Upper lobe of right lung (tissue), 1 donor: ENCODE results near the gene NLRP8. TPM values are rescaled to one million over a fixed set of nuclear protein-coding genes. Genes with fewer than 3 reads are reported as not detected.

ENCODE experiments used
- ATAC-seq: fragments of 200-7000 bp; cut with Tn5 transposase; one replicate; pipeline ENCODE4 v1.9.1; 2020; ENCODE audit warnings: mild to moderate bottlenecking, moderate library complexity
- DNase-seq: peaks from one replicate; pipeline ENCODE4 v3.0.0-alpha.2; 2020
- H3K27ac ChIP-seq: fragments of 200-600 bp; one replicate; pipeline ENCODE4 v1.8.0; 2022
- H3K27me3 ChIP-seq: fragments of 200-600 bp; one replicate; pipeline ENCODE4 v1.8.0; 2022; ENCODE audit warnings: mild to moderate bottlenecking
- H3K36me3 ChIP-seq: fragments of 200-600 bp; one replicate; pipeline ENCODE4 v1.8.0; 2022
- H3K4me1 ChIP-seq: fragments of 200-600 bp; one replicate; pipeline ENCODE4 v1.8.0; 2022
- H3K4me3 ChIP-seq: fragments of 200-600 bp; one replicate; pipeline ENCODE4 v1.8.0; 2022; ENCODE audit warnings: mild to moderate bottlenecking
- H3K9me3 ChIP-seq: fragments of 200-600 bp; one replicate; pipeline ENCODE4 v1.8.0; 2022
- intact Hi-C: fragments of 100-400 bp; cut with DNase I; formaldehyde crosslinking; loops from one replicate; pipeline ENCODE4 v1.11.0; 2022
- long read RNA-seq: library from polyadenylated mRNA; unstranded; transcript quantifications from one replicate; pipeline ENCODE4 v2.0.0, GENCODE V29; 2021
- total RNA-seq: library from RNA; stranded (reverse); fragmentation: NEBNext Ultra II Directional; extraction: Animal tissue kit (Norgen Biotek cat#: 25700); gene quantifications from one replicate; pipeline ENCODE4 v1.2.1, GENCODE V29; 2021
- TF ChIP-seq, protein P1 (sequence below): fragments of 200-600 bp; IDR thresholded peaks from one replicate; pipeline ENCODE4 v1.8.0; 2022; ENCODE audit warnings: antibody characterized with exemption
- donor health status: DM: no; HTN: yes; CAD: no; lungs with severe emphysema.

Gene NLRP8
- not detected for total RNA-seq
- long read RNA-seq = 0 reads

DNA sequence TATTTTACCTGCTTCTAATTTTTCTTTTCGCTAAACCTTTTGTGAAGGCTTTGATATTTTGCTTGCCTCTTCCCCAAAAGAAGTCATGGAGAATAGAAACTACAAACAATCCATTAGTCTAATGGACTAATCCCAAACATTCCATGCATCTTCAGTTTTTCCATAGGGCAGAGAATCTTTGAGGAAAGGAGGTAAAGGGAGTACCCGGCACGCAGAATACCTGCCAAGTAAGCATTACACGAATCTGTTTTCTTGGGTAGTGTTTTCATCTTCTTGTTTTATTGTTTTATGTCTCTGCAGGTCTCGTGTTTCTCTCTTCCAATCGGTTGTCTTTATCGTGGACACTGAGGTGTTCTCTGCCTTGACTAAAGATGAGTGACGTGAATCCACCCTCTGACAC, at the start of gene NLRP8:
Gene NLRP8 (plus strand): TSS at position 301 of the 400 bp plus-strand sequence.
- intact Hi-C loops = no loop called here
- ATAC-seq = no peak
- TF ChIP-seq, protein P1, sequence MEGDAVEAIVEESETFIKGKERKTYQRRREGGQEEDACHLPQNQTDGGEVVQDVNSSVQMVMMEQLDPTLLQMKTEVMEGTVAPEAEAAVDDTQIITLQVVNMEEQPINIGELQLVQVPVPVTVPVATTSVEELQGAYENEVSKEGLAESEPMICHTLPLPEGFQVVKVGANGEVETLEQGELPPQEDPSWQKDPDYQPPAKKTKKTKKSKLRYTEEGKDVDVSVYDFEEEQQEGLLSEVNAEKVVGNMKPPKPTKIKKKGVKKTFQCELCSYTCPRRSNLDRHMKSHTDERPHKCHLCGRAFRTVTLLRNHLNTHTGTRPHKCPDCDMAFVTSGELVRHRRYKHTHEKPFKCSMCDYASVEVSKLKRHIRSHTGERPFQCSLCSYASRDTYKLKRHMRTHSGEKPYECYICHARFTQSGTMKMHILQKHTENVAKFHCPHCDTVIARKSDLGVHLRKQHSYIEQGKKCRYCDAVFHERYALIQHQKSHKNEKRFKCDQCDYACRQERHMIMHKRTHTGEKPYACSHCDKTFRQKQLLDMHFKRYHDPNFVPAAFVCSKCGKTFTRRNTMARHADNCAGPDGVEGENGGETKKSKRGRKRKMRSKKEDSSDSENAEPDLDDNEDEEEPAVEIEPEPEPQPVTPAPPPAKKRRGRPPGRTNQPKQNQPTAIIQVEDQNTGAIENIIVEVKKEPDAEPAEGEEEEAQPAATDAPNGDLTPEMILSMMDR = no peak

DNA sequence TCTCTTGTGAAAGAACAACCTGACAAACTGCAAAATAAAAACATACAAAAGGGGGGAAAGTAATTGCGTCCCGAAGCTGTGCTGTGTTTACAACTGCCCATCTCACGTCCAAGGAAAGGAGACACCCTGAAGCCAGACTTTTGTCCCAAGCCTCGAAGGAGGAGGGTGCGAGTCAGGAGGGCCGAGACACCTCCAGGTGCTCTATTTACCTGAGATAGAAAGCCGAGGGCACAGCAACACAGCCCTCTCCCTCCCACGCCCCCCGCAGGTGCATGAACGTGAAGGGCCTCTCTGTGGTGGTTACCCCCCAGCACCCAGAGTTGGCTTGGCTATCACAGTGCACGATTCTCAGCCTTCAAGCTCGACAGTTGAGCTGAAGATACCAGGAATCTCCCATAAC, 48.7 kb upstream of the NLRP8 start:
- H3K36me3 ChIP-seq = no peaks in the 10 kb centered on the region
- H3K9me3 ChIP-seq = no peaks in the 10 kb centered on the region
- H3K27me3 ChIP-seq = no peaks in the 10 kb centered on the region
- DNase-seq = peak; percentile 34
- no peak overlapping the region for H3K27ac ChIP-seq
- H3K4me3 ChIP-seq = no peak overlapping the region
- TF ChIP-seq, protein P1 = no peak
- intact Hi-C loops = no loop called here
- H3K4me1 ChIP-seq = no peaks in the 10 kb centered on the region
- ATAC-seq = no peak

More for the DNA sequence above, at the start of gene NLRP8:
- no peaks in the 10 kb centered on the region for H3K36me3 ChIP-seq
- H3K4me1 ChIP-seq = no peaks in the 10 kb centered on the region
- no peaks in the 10 kb centered on the region for H3K9me3 ChIP-seq
- H3K27me3 ChIP-seq = no peaks in the 10 kb centered on the region
- H3K4me3 ChIP-seq = no peak within 1 kb of the TSS
- DNase-seq = no peak
- no peak within 1 kb of the TSS for H3K27ac ChIP-seq

DNA sequence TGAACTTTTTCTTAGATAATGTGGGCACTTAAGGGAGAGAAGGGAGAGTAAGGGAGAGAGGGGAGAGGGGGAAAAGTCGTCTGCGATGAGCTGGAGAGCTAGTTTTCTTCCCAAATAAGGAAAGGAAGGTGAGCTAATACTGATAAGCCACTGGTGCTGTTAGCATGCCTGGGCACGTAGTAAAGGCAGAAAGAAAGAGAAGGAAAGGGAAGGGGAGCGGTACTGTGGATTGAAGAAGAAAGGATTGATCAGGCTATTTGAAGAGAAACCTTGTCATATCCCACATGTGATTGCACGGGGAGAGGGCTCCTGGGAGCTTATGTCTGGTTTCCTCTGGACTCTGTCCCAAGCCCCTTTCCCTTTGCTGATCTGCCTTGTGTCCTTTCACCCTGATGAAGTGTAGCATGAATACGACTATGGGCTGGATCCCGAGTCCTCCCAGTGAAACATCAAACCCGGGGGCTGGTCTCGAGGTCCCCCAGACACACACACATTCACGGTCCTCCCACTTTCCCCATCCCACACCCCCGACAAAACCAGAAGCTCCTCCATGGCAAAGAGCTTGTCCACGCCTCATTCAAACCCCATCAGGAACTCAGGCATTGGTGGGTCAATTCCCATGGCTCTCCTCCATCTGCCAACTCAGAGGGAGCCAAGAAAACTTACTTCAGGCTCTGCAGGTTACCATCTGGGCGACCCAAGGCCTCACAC, 46.1 kb upstream of the NLRP8 start:
- ATAC-seq (no peak), DNase-seq (no peak)
- Histone ChIP-seq H3K27ac (no peak overlapping the region), H3K4me3 (no peak overlapping the region), H3K4me1 (no peaks in the 10 kb centered on the region), H3K9me3 (no peaks in the 10 kb centered on the region), H3K36me3 (no peaks in the 10 kb centered on the region), H3K27me3 (no peaks in the 10 kb centered on the region)
- TF ChIP-seq, protein P1 = no peak
- intact Hi-C loops = no loop called here

DNA sequence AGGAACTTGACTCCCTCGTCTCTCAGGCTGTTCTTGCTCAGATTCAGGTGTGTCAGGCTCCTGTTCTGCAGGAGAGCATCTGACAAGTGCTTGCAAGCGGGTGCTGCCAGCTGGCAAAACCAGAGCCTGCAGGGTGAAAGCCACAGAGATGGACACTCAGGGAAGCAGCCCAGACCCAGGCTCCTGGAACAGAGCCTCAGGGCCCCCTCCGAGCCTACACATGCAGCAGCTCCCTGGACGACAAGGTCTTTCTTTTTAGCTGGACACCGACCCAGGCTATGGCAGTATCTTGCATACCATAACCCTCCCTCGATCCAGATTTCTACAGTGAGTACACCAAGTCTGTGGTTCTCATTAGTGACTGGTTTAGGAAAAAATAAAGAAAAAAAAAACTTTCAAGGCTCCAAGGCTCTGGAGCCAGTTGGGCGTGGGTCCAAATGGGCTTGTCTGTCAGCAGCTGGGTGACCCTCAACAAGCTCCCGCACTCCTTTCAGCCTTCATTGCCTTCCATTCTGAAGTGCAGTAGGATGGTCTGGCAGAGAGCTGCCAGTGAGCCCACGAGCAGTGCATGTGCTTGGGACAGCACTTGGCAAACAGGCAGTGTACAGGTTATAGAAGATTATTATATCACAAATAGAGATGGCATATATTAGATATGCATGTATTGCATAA, 45.4 kb upstream of the NLRP8 start:
- Histone ChIP-seq H3K36me3 (no peaks in the 10 kb centered on the region), H3K27me3 (no peaks in the 10 kb centered on the region)
- intact Hi-C loops = no loop called here

DNA sequence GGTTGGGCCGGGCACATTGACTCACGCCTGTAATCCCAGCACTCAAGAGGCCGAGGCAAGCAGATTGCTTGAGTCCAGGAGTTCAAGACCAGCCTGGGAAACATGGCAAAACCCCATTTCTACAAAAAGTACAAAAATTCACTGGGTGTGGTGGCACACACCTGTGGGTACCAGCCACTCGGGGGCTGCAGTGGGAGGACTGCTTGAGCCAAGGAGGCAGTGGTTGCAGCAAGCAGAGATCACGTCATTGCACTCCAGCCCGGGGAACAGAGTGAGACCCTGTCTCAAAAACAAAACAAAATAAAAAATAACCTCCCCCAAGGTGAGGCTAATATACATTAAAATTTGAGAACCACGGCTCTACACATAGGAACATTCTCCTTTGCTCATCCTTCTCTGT, 40.3 kb upstream of the NLRP8 start:
- no peaks in the 10 kb centered on the region for H3K36me3 ChIP-seq
- TF ChIP-seq, protein P1 = no peak
- H3K9me3 ChIP-seq = no peaks in the 10 kb centered on the region
- intact Hi-C loops = no loop called here
- no peak overlapping the region for H3K27ac ChIP-seq
- ATAC-seq (no peak), DNase-seq (no peak)
- H3K4me1 ChIP-seq = no peaks in the 10 kb centered on the region
- no peak overlapping the region for H3K4me3 ChIP-seq
- H3K27me3 ChIP-seq = no peaks in the 10 kb centered on the region

More for the DNA sequence above, 45.4 kb upstream of the NLRP8 start:
- TF ChIP-seq, protein P1 = no peak
- no peak for DNase-seq
- Histone ChIP-seq H3K4me1 (no peaks in the 10 kb centered on the region), H3K4me3 (no peak overlapping the region), H3K9me3 (no peaks in the 10 kb centered on the region), H3K27ac (no peak overlapping the region)
- ATAC-seq = no peak
